ENCODE data around the gene KRTAP10-10.
"Not testable (repeated sequence)": the region's sequence is repeated elsewhere in the genome, so short reads cannot be mapped to it uniquely, and the experiment has no call there.

The KRTAP10-10 gene

DNA sequence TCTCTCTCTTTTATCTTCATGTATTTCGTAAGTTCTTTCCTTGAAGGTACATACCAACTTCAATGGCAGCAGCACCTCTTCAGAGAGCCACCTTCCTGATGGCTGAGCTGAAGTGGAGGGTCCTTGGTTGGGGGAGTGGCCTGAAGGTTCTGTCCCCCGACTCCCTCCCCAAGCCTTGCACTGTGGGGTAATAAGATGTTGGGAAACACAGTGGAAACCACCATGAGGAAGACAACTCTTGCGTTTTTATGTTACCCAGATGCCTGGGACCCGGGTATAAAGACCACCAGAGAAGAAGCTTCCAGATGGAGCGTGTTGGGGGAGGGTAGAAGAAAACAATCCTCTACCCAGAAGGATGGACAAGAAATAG, 21.4 kb downstream of the KRTAP10-10 start:
- TF ChIP-seq SPI1 (IDR thresholded peaks at IDR 0.05; ENCODE audit: borderline replicate concordance, low read depth) (no peak), REST (IDR thresholded peaks at IDR 0.05; ENCODE audit: insufficient replicate concordance, low read depth) (no peak)
- DNase-seq (ENCODE audit: low read depth in 1 of 2, low spot score in 1 of 2), result no peak
- Histone ChIP-seq H3K4me3 (replicated peaks; ENCODE audit: insufficient read depth, low read length) (no peak overlapping the region), H3K27ac (replicated peaks) (no peak overlapping the region), H3K27me3 (ENCODE audit: insufficient read depth, poor library complexity, severe bottlenecking) (no peaks in the 10 kb centered on the region)

GRCh38 chr21:44658913-44659595, 21.9 kb downstream of the KRTAP10-10 start:
- Histone ChIP-seq H3K4me3 (replicated peaks; ENCODE audit: insufficient read depth, low read length) (no peak overlapping the region), H3K27me3 (ENCODE audit: insufficient read depth, poor library complexity, severe bottlenecking) (no peaks in the 10 kb centered on the region), H3K27ac (replicated peaks) (no peak overlapping the region)
- DNase-seq (ENCODE audit: low read depth in 1 of 2, low spot score in 1 of 2), result no peak
- TF ChIP-seq REST (IDR thresholded peaks at IDR 0.05; ENCODE audit: insufficient replicate concordance, low read depth), result no peak
- no peak for TF ChIP-seq GABPA (IDR thresholded peaks at IDR 0.05; ENCODE audit: low read depth)
- TF ChIP-seq POLR2AphosphoS5 (IDR thresholded peaks at IDR 0.05; ENCODE audit: low read depth), result no peak
- TF ChIP-seq SPI1 (IDR thresholded peaks at IDR 0.05; ENCODE audit: borderline replicate concordance, low read depth), result no peak
- TF ChIP-seq, protein P1, sequence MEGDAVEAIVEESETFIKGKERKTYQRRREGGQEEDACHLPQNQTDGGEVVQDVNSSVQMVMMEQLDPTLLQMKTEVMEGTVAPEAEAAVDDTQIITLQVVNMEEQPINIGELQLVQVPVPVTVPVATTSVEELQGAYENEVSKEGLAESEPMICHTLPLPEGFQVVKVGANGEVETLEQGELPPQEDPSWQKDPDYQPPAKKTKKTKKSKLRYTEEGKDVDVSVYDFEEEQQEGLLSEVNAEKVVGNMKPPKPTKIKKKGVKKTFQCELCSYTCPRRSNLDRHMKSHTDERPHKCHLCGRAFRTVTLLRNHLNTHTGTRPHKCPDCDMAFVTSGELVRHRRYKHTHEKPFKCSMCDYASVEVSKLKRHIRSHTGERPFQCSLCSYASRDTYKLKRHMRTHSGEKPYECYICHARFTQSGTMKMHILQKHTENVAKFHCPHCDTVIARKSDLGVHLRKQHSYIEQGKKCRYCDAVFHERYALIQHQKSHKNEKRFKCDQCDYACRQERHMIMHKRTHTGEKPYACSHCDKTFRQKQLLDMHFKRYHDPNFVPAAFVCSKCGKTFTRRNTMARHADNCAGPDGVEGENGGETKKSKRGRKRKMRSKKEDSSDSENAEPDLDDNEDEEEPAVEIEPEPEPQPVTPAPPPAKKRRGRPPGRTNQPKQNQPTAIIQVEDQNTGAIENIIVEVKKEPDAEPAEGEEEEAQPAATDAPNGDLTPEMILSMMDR (IDR thresholded peaks at IDR 0.05; ENCODE audit: insufficient read depth, low read length), result no peak

DNA sequence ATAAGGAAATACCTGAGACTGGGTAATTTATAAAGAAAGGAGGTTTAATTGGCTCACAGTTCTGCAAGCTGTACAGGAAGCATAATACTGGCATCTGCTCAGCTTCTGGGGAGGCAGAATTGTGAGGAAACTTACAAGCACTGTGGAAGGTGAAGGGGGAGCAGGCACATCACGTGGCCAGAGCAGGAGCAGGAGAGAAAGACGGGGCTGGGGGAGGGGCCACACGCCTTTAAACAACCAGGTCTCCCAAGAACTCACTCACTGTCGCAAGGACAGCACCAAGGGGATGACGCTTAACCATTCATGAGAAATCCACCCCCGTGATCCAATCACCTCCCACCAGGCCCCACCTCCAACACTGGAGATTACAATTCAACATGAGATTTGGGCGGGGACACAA, 24.4 kb downstream of the KRTAP10-10 start:
- not testable (repeated sequence) for DNase-seq (ENCODE audit: low read depth in 1 of 2, low spot score in 1 of 2); H3K4me3 ChIP-seq (replicated peaks; ENCODE audit: insufficient read depth, low read length); H3K27ac ChIP-seq (replicated peaks); H3K27me3 ChIP-seq (ENCODE audit: insufficient read depth, poor library complexity, severe bottlenecking)

DNA sequence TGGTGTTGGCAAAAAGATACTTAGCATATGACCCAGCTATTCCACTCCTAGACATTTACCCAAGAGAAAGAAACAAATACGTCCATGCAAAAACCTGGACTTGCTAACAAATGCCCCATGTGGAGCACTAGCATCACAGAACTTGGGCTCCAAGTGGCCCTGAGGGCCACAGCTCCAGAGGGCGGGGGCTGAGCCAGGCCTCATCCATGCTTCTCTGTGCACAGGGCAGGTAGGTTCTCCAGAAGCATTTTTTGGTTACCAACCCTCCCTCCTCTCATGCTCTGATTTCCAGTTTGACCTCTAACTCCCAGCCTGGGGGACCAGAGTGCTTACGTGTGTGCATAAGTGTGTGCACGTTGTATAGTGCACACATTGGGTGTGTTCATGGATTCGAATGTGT, 27.5 kb downstream of the KRTAP10-10 start:
- Histone ChIP-seq H3K27ac (replicated peaks) (no peak overlapping the region), H3K4me3 (replicated peaks; ENCODE audit: insufficient read depth, low read length) (no peak overlapping the region), H3K27me3 (ENCODE audit: insufficient read depth, poor library complexity, severe bottlenecking) (no peaks in the 10 kb centered on the region)
- TF ChIP-seq, protein P1 (IDR thresholded peaks at IDR 0.05; ENCODE audit: insufficient read depth, low read length), result no peak
- no peak for TF ChIP-seq POLR2AphosphoS5 (IDR thresholded peaks at IDR 0.05; ENCODE audit: low read depth)
- TF ChIP-seq REST (IDR thresholded peaks at IDR 0.05; ENCODE audit: insufficient replicate concordance, low read depth), result no peak
- no peak for TF ChIP-seq SPI1 (IDR thresholded peaks at IDR 0.05; ENCODE audit: borderline replicate concordance, low read depth)
- TF ChIP-seq GABPA (IDR thresholded peaks at IDR 0.05; ENCODE audit: low read depth), result no peak
- no peak for DNase-seq (ENCODE audit: low read depth in 1 of 2, low spot score in 1 of 2)
